HepG2 (cell line): ENCODE data around the gene RGP1. TPM values are rescaled to one million over a fixed set of nuclear protein-coding genes. Genes with fewer than 3 reads are reported as not detected.

Source experiments
- ATAC-seq: fragments of 200-7000 bp; cut with Tn5 transposase; 3 replicates; pipeline ENCODE4 v1.9.1; 2020; ENCODE audit warnings: mild to moderate bottlenecking, moderate library complexity
- BruUV-seq: library from RNA; stranded (reverse); fragments of 400-500 nt; replicated peaks from 2 replicates; lab custom pipeline; 2021; lab: Mats Ljungman, UMichigan
- CTCF ChIA-PET: fragments of 300-600 bp; formaldehyde crosslinking; extraction: SDS; loops from one replicate; lab custom pipeline; 2021; ENCODE audit warnings: low total read pairs, inconsistent platforms, low intra/inter-chr PET ratio; lab: Yijun Ruan, JAX
- POLR2A ChIA-PET: fragments of 350-600 bp; sonication (Branson Sonifier 250); formaldehyde crosslinking; loops from one replicate; lab custom pipeline; 2020; ENCODE audit warnings: antibody characterized with exemption, inconsistent platforms; lab: Yijun Ruan, JAX
- DNase-seq: peaks from one replicate; pipeline ENCODE4 v3.0.0-alpha.2; 2015; ENCODE audit warnings: low spot score
- FAIRE-seq: peaks from 3 replicates; lab custom pipeline; 2011; peaks lifted over from hg19 to GRCh38; lab: Jason Lieb, UNC
- H2AFZ ChIP-seq: one replicate; pipeline ENCODE4 v1.6.1; 2011; ENCODE audit warnings: low read length, inconsistent platforms
- H3K27ac ChIP-seq: fragments of 300-600 bp; 3 replicates; pipeline ENCODE4 v1.8.0; 2011; ENCODE audit warnings: mixed run types, mild to moderate bottlenecking, mixed read lengths, low read length, inconsistent platforms; ENCODE audit not compliant: insufficient read depth; ENCODE audit errors: extremely low read length
- H3K27me3 ChIP-seq, 2 experiments: fragments of 200-600 bp in 1 of 2; 2 replicates in 1 of 2; 3 replicates in 1 of 2; pipeline versions ENCODE4 v1.6.0 to v1.8.0; 2011; ENCODE audit warnings: low read length in 2 of 2, mild to moderate bottlenecking in 2 of 2, moderate library complexity in 2 of 2, inconsistent platforms in 1 of 2; ENCODE audit not compliant: insufficient read depth in 2 of 2, control insufficient read depth in 1 of 2
- H3K36me3 ChIP-seq, 2 experiments: fragments of 200-600 bp in 1 of 2; replicated peaks in 1 of 2; 2 replicates in 1 of 2; 3 replicates in 1 of 2; pipeline versions ENCODE4 v1.5.1 to v1.8.0; 2011; ENCODE audit warnings: low read length in 2 of 2, inconsistent platforms in 1 of 2; ENCODE audit not compliant: insufficient read depth in 2 of 2, control insufficient read depth in 1 of 2
- H3K4me1 ChIP-seq: 2 replicates; pipeline ENCODE4 v1.5.1; 2012; ENCODE audit warnings: low read length, inconsistent platforms; ENCODE audit not compliant: insufficient read depth
- H3K4me2 ChIP-seq: 2 replicates; pipeline ENCODE4 v1.6.0; 2011; ENCODE audit warnings: low read depth, low read length, inconsistent platforms
- H3K4me3 ChIP-seq, 3 experiments: fragments of 200-600 bp in 1 of 3; sonication (generic), shearing (Covaris generic) in 1 of 3; replicated peaks in 1 of 3; 2 replicates each; pipeline ENCODE4 v1.5.1; 2011 to 2016; ENCODE audit warnings: low read length in 3 of 3, inconsistent platforms in 2 of 3, low read depth in 2 of 3, mild to moderate bottlenecking in 2 of 3, control low read depth in 1 of 3, mixed read lengths in 1 of 3; ENCODE audit not compliant: insufficient read depth in 1 of 3
- H3K79me2 ChIP-seq: one replicate; pipeline ENCODE4 v1.6.1; 2011; ENCODE audit warnings: low read length, inconsistent platforms; ENCODE audit not compliant: insufficient read depth
- H3K9ac ChIP-seq: 2 replicates; pipeline ENCODE4 v1.6.0; 2011; ENCODE audit warnings: mild to moderate bottlenecking, low read depth, low read length, inconsistent platforms; ENCODE audit not compliant: insufficient read depth
- H3K9me3 ChIP-seq: 2 replicates; pipeline ENCODE4 v1.5.1; 2012; ENCODE audit warnings: mild to moderate bottlenecking, low read length
- H4K20me1 ChIP-seq: 2 replicates; pipeline ENCODE4 v1.6.0; 2011; ENCODE audit warnings: inconsistent platforms, mild to moderate bottlenecking, low read length, moderate library complexity; ENCODE audit not compliant: insufficient read depth
- CHCHD3 ChIP-seq: sonication (generic); formaldehyde crosslinking; IDR thresholded peaks from 2 replicates; pipeline ENCODE4 v1.8.0; 2022; ENCODE audit warnings: mild to moderate bottlenecking, missing genetic modification reagents, moderate library complexity
- MED1 ChIP-seq: sonication (generic); formaldehyde crosslinking; IDR thresholded peaks from 2 replicates; pipeline ENCODE4 v1.4.0; 2020; ENCODE audit warnings: missing genetic modification reagents
- RARA ChIP-seq: IDR thresholded peaks from 2 replicates; pipeline ENCODE4 v1.6.1; 2016; ENCODE audit warnings: missing genetic modification reagents, missing compliant biosample characterization
- RFX5 ChIP-seq: IDR thresholded peaks from 2 replicates; pipeline ENCODE4 v1.6.1; 2011; ENCODE audit warnings: low read depth, low read length, improper control_type of control experiment
- RFXANK ChIP-seq: IDR thresholded peaks from 2 replicates; pipeline ENCODE4 v1.6.1; 2016
- RFXAP ChIP-seq: sonication (generic); formaldehyde crosslinking; IDR thresholded peaks from 2 replicates; pipeline ENCODE4 v1.4.0; 2020; ENCODE audit warnings: missing genetic modification reagents, borderline replicate concordance
- ZNF460 ChIP-seq: sonication (generic); formaldehyde crosslinking; IDR thresholded peaks from 2 replicates; pipeline ENCODE4 v1.5.1; 2020; ENCODE audit warnings: missing genetic modification reagents, mild to moderate bottlenecking, borderline replicate concordance
- WGBS: methylation state at CpG from one replicate; pipeline ENCODE4 v1.1.6; 2017; ENCODE audit warnings: low lambda C conversion rate; 5-methylcytosine and 5-hydroxymethylcytosine counted together
- in situ Hi-C: cut with HindIII; loops from 2 replicates; pipeline ENCODE4 v1.10.0; 2017; ENCODE audit warnings: low pct_unique_long_range_greater_than_20kb; ENCODE audit not compliant: extremely low pct_ligation_motif_present
- intact Hi-C: fragments of 100-400 bp; cut with micrococcal nuclease; formaldehyde crosslinking; loops from one replicate; pipeline ENCODE4 v1.10.0; 2022; ENCODE audit not compliant: unreplicated experiment
- polyA plus RNA-seq, 8 experiments: library from polyadenylated mRNA; depleted of rRNA in 3 of 8; stranded (reverse) in 7 of 8; unstranded in 1 of 8; fragments of >200 nt; fragmentation: Illumina TruSeq in 4 of 8; extraction: Trizol in 4 of 8; gene quantifications; 2 replicates each; pipeline versions ENCODE4 v1.2.1 to v1.2.3, GENCODE V29; 2011 to 2016; ENCODE audit warnings: low read depth in 4 of 8, missing spikeins in 1 of 8, mixed read lengths in 1 of 8; ENCODE audit not compliant: insufficient read depth in 1 of 8
- total RNA-seq, 5 experiments: library from RNA; depleted of rRNA; stranded (reverse); fragments of >200 nt; fragmentation: Illumina TruSeq; extraction: Trizol; gene quantifications; 2 replicates each; pipeline ENCODE4 v1.2.3, GENCODE V29; 2016; ENCODE audit warnings: low read depth in 1 of 5

The RGP1 gene
- total and polyA plus RNA-seq, 2 of the 13 experiments (the other 11 are each of a cell fraction or from before 2014, with no cell fraction given), result 12.7 to 21.0 TPM

- 95% methylated on average over 11 of the region's 11 CpGs for WGBS
- no peaks in the 10 kb centered on the region for H3K27me3 ChIP-seq
- ATAC-seq (no peak), DNase-seq (no peak), FAIRE-seq (no peak)
- no peak overlapping the region for H3K4me2 ChIP-seq
- no peaks in the 10 kb centered on the region for H3K9me3 ChIP-seq
- H2AFZ ChIP-seq, result no peak overlapping the region
- in situ Hi-C loops (loop anchor here (5.0 kb wide), 1 partner anchor 58 kb away; the partner anchor contains the start of gene ARHGEF39), intact Hi-C loops (no loop called here)
- peaks cover 42% of the 10 kb centered on the region for H3K4me1 ChIP-seq
- peaks cover 27 to 58% of the 10 kb centered on the region in 2 experiments for H3K36me3 ChIP-seq
- H3K4me3 ChIP-seq, result no peak overlapping the region
- ChIA-PET CTCF (no interaction called here), POLR2A (no interaction called here)
- no peak overlapping the region for H3K27ac ChIP-seq
- TF ChIP-seq RARA (CRISPR knock-in tag), result no peak
- H3K9ac ChIP-seq, result no peak overlapping the region
- H4K20me1 ChIP-seq, result peaks cover 24% of the 10 kb centered on the region
- no TSS peak for BruUV-seq
- peaks cover 39% of the 10 kb centered on the region for H3K79me2 ChIP-seq
These were observed 23.7 kb upstream of the RGP1 start for GRCh38 chr9:35725362-35725761.

GRCh38 chr9:35726931-35727330 lies 22.2 kb upstream of the RGP1 start:
- Histone ChIP-seq H3K9me3 (no peaks in the 10 kb centered on the region), H3K36me3 (peaks cover 19 to 42% of the 10 kb centered on the region in 2 experiments), H3K79me2 (peaks cover 53% of the 10 kb centered on the region), H3K4me2 (0 out of 2 replicates have a peak overlapping the region, but pooled peaks have one; percentile 98), H2AFZ (no peak overlapping the region), H3K4me1 (peaks cover 52% of the 10 kb centered on the region), H3K27ac (peak overlapping the region; percentile 77), H4K20me1 (peaks cover 30% of the 10 kb centered on the region), H3K4me3 (no peak overlapping the region), H3K9ac (no peak overlapping the region), H3K27me3 (no peaks in the 10 kb centered on the region; a peak in 1 of 5 replicates)
- in situ Hi-C loops (loop anchor here (5.0 kb wide), 1 partner anchor 60 kb away; the partner anchor contains the start of gene ARHGEF39), intact Hi-C loops (no loop called here)
- BruUV-seq, result no TSS peak
- TF ChIP-seq RFXAP (CRISPR knock-in tag) (peak; percentile 97), CHCHD3 (CRISPR knock-in tag) (no peak), RFXANK (CRISPR knock-in tag) (peak; percentile 98), MED1 (no peak), RFX5 (peak; percentile 98), ZNF460 (CRISPR knock-in tag) (no peak)
- CTCF ChIA-PET, result no interaction called here
- FAIRE-seq (no peak), ATAC-seq (0 out of 3 replicates have a peak, but pooled peaks have one; percentile 5), DNase-seq (peak; percentile 35)
- WGBS, result 96% methylated on average over 3 of the region's 3 CpGs
- POLR2A ChIA-PET, result interaction anchor here (1.1 to 3.5 kb wide), 11 partner anchors 9 to 88 kb away, joined by 3 to 44 read pairs (median 9); partner anchors contain the start of genes ARHGEF39, CCDC107, GBA2 and HINT2
